ENCODE results near the gene FAIM2. TPM values are rescaled to one million over a fixed set of nuclear protein-coding genes. Genes with fewer than 3 reads are reported as not detected.

The FAIM2 gene
- total and polyA plus RNA-seq, 10 of the 15 experiments (the other 5 are each of a cell fraction or from before 2014, with no cell fraction given), result not detected

DNA sequence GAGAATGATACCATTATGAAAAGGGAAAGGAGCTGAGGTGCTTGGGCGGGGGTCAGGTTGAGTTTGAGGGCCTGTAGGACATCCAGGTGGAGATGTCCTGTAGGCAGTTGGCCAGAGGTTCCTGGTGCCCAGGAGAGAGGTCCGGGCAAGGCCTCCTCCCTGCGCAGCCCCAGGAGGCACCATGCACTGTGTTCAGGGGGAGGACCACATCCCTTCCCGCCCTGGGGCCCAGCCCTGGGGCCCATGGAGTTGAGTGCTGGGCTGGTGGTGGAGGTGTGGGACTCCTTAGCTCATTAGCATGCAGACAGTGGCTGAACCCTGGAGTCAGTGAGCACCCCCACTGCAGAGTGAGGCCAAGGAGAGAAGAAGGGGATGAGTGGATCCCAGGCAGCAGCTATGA lies 5.7 kb upstream of the FAIM2 start:
- Histone ChIP-seq H3K4me1 (ENCODE audit: control insufficient read depth, insufficient read depth, low read length) (no peaks in the 10 kb centered on the region), H2AFZ (ENCODE audit: control insufficient read depth, low read depth, low read length) (no peak overlapping the region), H3K9ac (ENCODE audit: control insufficient read depth, insufficient read depth, low read length) (no peak overlapping the region), H3K36me3 (ENCODE audit: control insufficient read depth in 2 of 2, insufficient read depth in 2 of 2, low read length in 1 of 2) (no peaks in the 10 kb centered on the region), H3K4me2 (ENCODE audit: control insufficient read depth, insufficient read depth) (no peak overlapping the region), H3K27ac (ENCODE audit: control insufficient read depth, insufficient read depth) (no peak overlapping the region), H4K20me1 (ENCODE audit: control insufficient read depth, insufficient read depth) (no peaks in the 10 kb centered on the region), H3K27me3 (replicated peaks in 1 of 2; ENCODE audit: control insufficient read depth in 2 of 2, insufficient read depth in 2 of 2, low read length in 1 of 2) (peaks cover 4% of the 10 kb centered on the region in 2 experiments; a peak in 3 of 4 replicates), H3K9me3 (replicated peaks; ENCODE audit: control insufficient read depth, insufficient read depth, low read length) (no peaks in the 10 kb centered on the region), H3K4me3 (no peak overlapping the region), H3K79me2 (ENCODE audit: control insufficient read depth, insufficient read depth, low read length) (no peaks in the 10 kb centered on the region)
- ATAC-seq (no peak), FAIRE-seq (no peak), DNase-seq (ENCODE audit: low read depth, low spot score) (no peak)
- RAD21 ChIA-PET (ENCODE audit: unreplicated experiment), result no interaction called here
- BruUV-seq (replicated peaks), result no TSS peak
- WGBS (ENCODE audit: insufficient coverage, insufficient replicate concordance, low lambda C conversion rate, missing lambda C conversion rate), result 24% methylated on average over 4 of the region's 4 CpGs
- in situ Hi-C loops (cut with MboI) (no loop called here), intact Hi-C loops (cut with micrococcal nuclease; ENCODE audit: unreplicated experiment) (no loop called here)
- POLR2A ChIA-PET, result no interaction called here
- no peak for TF ChIP-seq SUPT20H (IDR thresholded peaks at IDR 0.05; ENCODE audit: borderline replicate concordance, control insufficient read depth, low read depth, low read length)
- no peak for TF ChIP-seq KAT2A (conservative IDR thresholded peaks at IDR 0.05; ENCODE audit: control insufficient read depth, low read depth, low read length)
- TF ChIP-seq IRF4 (IDR thresholded peaks at IDR 0.05; ENCODE audit: low read depth, low read length), result no peak
- no peak for TF ChIP-seq KLF5 (IDR thresholded peaks at IDR 0.05; ENCODE audit: partially characterized antibody)
- no peak for TF ChIP-seq CHD2 (IDR thresholded peaks at IDR 0.05; ENCODE audit: borderline replicate concordance, low read depth, low read length)
- TF ChIP-seq, protein P1, sequence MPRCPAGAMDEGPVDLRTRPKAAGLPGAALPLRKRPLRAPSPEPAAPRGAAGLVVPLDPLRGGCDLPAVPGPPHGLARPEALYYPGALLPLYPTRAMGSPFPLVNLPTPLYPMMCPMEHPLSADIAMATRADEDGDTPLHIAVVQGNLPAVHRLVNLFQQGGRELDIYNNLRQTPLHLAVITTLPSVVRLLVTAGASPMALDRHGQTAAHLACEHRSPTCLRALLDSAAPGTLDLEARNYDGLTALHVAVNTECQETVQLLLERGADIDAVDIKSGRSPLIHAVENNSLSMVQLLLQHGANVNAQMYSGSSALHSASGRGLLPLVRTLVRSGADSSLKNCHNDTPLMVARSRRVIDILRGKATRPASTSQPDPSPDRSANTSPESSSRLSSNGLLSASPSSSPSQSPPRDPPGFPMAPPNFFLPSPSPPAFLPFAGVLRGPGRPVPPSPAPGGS (IDR thresholded peaks at IDR 0.05; ENCODE audit: borderline replicate concordance, insufficient read depth, low read depth, low read length, poor library complexity, severe bottlenecking), result no peak
- no peak for TF ChIP-seq ATF7 (IDR thresholded peaks at IDR 0.05; ENCODE audit: low read depth)
- TF ChIP-seq, protein P2, sequence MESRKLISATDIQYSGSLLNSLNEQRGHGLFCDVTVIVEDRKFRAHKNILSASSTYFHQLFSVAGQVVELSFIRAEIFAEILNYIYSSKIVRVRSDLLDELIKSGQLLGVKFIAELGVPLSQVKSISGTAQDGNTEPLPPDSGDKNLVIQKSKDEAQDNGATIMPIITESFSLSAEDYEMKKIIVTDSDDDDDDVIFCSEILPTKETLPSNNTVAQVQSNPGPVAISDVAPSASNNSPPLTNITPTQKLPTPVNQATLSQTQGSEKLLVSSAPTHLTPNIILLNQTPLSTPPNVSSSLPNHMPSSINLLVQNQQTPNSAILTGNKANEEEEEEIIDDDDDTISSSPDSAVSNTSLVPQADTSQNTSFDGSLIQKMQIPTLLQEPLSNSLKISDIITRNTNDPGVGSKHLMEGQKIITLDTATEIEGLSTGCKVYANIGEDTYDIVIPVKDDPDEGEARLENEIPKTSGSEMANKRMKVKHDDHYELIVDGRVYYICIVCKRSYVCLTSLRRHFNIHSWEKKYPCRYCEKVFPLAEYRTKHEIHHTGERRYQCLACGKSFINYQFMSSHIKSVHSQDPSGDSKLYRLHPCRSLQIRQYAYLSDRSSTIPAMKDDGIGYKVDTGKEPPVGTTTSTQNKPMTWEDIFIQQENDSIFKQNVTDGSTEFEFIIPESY (IDR thresholded peaks at IDR 0.05), result no peak
- TF ChIP-seq RELA (IDR thresholded peaks at IDR 0.05; ENCODE audit: borderline replicate concordance, partially characterized antibody), result no peak
- TF ChIP-seq BMI1 (IDR thresholded peaks at IDR 0.05; ENCODE audit: borderline replicate concordance), result no peak
- TF ChIP-seq TCF3 (IDR thresholded peaks at IDR 0.05; ENCODE audit: borderline replicate concordance, insufficient read depth, low read depth, low read length), result no peak
- TF ChIP-seq SMC3 (IDR thresholded peaks at IDR 0.05; ENCODE audit: borderline replicate concordance, low read length), result no peak
- no peak for TF ChIP-seq TAF1 (IDR thresholded peaks at IDR 0.05; ENCODE audit: borderline replicate concordance, low read depth, low read length)
- TF ChIP-seq SRF (IDR thresholded peaks at IDR 0.05; ENCODE audit: low read depth in 2 of 2, low read length in 2 of 2), result no peak
- no peak for TF ChIP-seq EGR1 (IDR thresholded peaks at IDR 0.05; ENCODE audit: borderline replicate concordance in 1 of 2, low read depth in 2 of 2, low read length in 2 of 2)
- no peak for TF ChIP-seq MXI1 (IDR thresholded peaks at IDR 0.05; ENCODE audit: low read depth, low read length)
- no peak for TF ChIP-seq MEF2A (IDR thresholded peaks at IDR 0.05; ENCODE audit: insufficient read depth, low read depth, low read length)
- TF ChIP-seq BCL11A (IDR thresholded peaks at IDR 0.05; ENCODE audit: low read depth, low read length), result no peak
- TF ChIP-seq, protein P3, sequence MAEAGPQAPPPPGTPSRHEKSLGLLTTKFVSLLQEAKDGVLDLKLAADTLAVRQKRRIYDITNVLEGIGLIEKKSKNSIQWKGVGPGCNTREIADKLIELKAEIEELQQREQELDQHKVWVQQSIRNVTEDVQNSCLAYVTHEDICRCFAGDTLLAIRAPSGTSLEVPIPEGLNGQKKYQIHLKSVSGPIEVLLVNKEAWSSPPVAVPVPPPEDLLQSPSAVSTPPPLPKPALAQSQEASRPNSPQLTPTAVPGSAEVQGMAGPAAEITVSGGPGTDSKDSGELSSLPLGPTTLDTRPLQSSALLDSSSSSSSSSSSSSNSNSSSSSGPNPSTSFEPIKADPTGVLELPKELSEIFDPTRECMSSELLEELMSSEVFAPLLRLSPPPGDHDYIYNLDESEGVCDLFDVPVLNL (IDR thresholded peaks at IDR 0.05; ENCODE audit: low read depth, low read length), result no peak
- SMC1A ChIA-PET (ENCODE audit: uncharacterized antibody, unreplicated experiment), result no interaction called here
- CTCF ChIA-PET, result interaction anchor here (0.6 kb wide), 2 partner anchors 37 to 670 kb away, joined by 3 read pairs; no protein-coding TSS in a partner anchor

Measured in GM12878 (cell line).